Measurements from ENCODE around the gene TAS2R50. TPM values are rescaled to one million over a fixed set of nuclear protein-coding genes. Genes with fewer than 3 reads are reported as not detected.

Gene TAS2R50
- total and polyA plus RNA-seq, 10 of the 15 experiments (the other 5 are each of a cell fraction or from before 2014, with no cell fraction given): 0.33 to 3.2 (median 1.6) TPM; not detected in 5

DNA sequence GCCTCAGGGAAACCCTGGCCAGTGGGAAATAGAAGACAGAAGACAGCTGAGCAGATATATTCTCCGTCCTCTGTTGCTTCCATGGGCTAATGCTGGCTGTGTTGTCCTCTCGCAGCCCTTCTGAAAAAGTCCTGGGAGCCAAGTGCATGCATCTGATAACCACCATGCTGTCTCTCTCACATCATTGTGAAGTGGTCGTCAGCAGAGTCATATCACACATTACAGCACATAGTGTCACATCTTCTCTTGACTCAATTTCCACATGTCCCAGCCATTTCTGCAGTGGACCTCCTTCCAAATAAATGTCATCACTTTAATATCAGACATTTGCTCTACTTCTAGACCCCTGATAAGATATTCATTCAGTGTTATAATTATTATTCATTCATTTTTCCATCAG, 7.6 kb upstream of the TAS2R50 start (continued):
- TF ChIP-seq, protein P1, sequence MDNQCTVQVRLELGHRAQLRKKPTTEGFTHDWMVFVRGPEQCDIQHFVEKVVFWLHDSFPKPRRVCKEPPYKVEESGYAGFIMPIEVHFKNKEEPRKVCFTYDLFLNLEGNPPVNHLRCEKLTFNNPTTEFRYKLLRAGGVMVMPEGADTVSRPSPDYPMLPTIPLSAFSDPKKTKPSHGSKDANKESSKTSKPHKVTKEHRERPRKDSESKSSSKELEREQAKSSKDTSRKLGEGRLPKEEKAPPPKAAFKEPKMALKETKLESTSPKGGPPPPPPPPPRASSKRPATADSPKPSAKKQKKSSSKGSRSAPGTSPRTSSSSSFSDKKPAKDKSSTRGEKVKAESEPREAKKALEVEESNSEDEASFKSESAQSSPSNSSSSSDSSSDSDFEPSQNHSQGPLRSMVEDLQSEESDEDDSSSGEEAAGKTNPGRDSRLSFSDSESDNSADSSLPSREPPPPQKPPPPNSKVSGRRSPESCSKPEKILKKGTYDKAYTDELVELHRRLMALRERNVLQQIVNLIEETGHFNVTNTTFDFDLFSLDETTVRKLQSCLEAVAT (IDR thresholded peaks at IDR 0.05): no peak
- TF ChIP-seq BCL11A (IDR thresholded peaks at IDR 0.05; ENCODE audit: low read depth, low read length): no peak

DNA sequence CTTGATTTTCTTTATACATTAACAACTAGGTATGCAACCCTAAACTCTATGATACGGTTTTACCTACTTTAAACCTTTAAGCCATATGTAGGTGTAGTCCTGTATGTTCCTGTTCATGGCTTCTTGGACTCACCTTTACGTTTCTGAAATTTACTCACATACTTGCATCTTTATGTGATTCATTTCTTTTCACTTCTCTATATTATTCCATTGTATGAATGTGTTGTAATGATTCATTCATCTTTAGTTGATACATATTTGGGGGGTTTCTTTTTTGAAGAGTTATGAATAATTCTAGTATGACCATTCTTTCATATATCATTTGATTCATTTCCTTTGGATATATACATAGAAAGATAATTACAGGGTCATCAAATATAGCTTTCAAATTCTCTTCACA, 2.4 kb upstream of the TAS2R50 start:
- H3K36me3 ChIP-seq (ENCODE audit: control insufficient read depth in 2 of 2, insufficient read depth in 2 of 2, low read length in 1 of 2): no peaks in the 10 kb centered on the region; a peak in 1 of 4 replicates
- no TSS peak for BruUV-seq (replicated peaks)
- WGBS (ENCODE audit: insufficient coverage, insufficient replicate concordance, low lambda C conversion rate, missing lambda C conversion rate): 100% methylated on average over 2 of the region's 2 CpGs
- CTCF ChIA-PET: no interaction called here
- intact Hi-C loops (cut with micrococcal nuclease; ENCODE audit: unreplicated experiment) (no loop called here), in situ Hi-C loops (cut with MboI) (no loop called here)
- no peaks in the 10 kb centered on the region for H3K9me3 ChIP-seq (replicated peaks; ENCODE audit: control insufficient read depth, insufficient read depth, low read length)
- POLR2A ChIA-PET: no interaction called here
- DNase-seq (ENCODE audit: low read depth, low spot score) (no peak), FAIRE-seq (no peak), ATAC-seq (no peak)
- no peak overlapping the region for H3K4me3 ChIP-seq
- no peak overlapping the region for H3K27ac ChIP-seq (ENCODE audit: control insufficient read depth, insufficient read depth)
- H3K4me2 ChIP-seq (ENCODE audit: control insufficient read depth, insufficient read depth): no peak overlapping the region
- no peak for TF ChIP-seq ETV6 (conservative IDR thresholded peaks at IDR 0.05 in 1 of 2, IDR thresholded peaks at IDR 0.05 in 1 of 2; ENCODE audit: borderline replicate concordance in 1 of 2, low read depth in 1 of 2)
- no peak for TF ChIP-seq ZZZ3 (IDR thresholded peaks at IDR 0.05; ENCODE audit: control insufficient read depth, insufficient read length, low read depth)
- TF ChIP-seq SREBF2 (IDR thresholded peaks at IDR 0.05; ENCODE audit: low read length): no peak
- TF ChIP-seq, protein P2, sequence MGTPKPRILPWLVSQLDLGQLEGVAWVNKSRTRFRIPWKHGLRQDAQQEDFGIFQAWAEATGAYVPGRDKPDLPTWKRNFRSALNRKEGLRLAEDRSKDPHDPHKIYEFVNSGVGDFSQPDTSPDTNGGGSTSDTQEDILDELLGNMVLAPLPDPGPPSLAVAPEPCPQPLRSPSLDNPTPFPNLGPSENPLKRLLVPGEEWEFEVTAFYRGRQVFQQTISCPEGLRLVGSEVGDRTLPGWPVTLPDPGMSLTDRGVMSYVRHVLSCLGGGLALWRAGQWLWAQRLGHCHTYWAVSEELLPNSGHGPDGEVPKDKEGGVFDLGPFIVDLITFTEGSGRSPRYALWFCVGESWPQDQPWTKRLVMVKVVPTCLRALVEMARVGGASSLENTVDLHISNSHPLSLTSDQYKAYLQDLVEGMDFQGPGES (IDR thresholded peaks at IDR 0.05): no peak
- TF ChIP-seq POLR2AphosphoS5 (IDR thresholded peaks at IDR 0.05; ENCODE audit: low read length): no peak
- no peak for TF ChIP-seq ASH2L (IDR thresholded peaks at IDR 0.05; ENCODE audit: borderline replicate concordance, low read depth)
- no peak for TF ChIP-seq YY1 (IDR thresholded peaks at IDR 0.05; ENCODE audit: low read depth, low read length)
- H3K4me1 ChIP-seq (ENCODE audit: control insufficient read depth, insufficient read depth, low read length): no peaks in the 10 kb centered on the region
- H3K27me3 ChIP-seq (replicated peaks in 1 of 2; ENCODE audit: control insufficient read depth in 2 of 2, insufficient read depth in 2 of 2, low read length in 1 of 2): no peaks in the 10 kb centered on the region
- SMC1A ChIA-PET (ENCODE audit: uncharacterized antibody, unreplicated experiment): interaction anchor here (0.9 kb wide), 1 partner anchor 9 kb away, joined by 3 read pairs; the partner anchor contains the start of gene TAS2R20
- H3K79me2 ChIP-seq (ENCODE audit: control insufficient read depth, insufficient read depth, low read length): no peaks in the 10 kb centered on the region
- no peaks in the 10 kb centered on the region for H4K20me1 ChIP-seq (ENCODE audit: control insufficient read depth, insufficient read depth)
- RAD21 ChIA-PET (ENCODE audit: unreplicated experiment): no interaction called here
- H3K9ac ChIP-seq (ENCODE audit: control insufficient read depth, insufficient read depth, low read length): no peak overlapping the region
- no peak overlapping the region for H2AFZ ChIP-seq (ENCODE audit: control insufficient read depth, low read depth, low read length)

All from GM12878 (cell line).